ENCODE data around the gene TMEM273. TPM values are rescaled to one million over a fixed set of nuclear protein-coding genes. Genes with fewer than 3 reads are reported as not detected.
A peak's percentile ranks its signal among the peaks of the same experiment; 100 is the strongest.

The TMEM273 gene
- total RNA-seq, 4 donors from 2014 or later = 3.2 to 12.2 (median 7.1) TPM

DNA sequence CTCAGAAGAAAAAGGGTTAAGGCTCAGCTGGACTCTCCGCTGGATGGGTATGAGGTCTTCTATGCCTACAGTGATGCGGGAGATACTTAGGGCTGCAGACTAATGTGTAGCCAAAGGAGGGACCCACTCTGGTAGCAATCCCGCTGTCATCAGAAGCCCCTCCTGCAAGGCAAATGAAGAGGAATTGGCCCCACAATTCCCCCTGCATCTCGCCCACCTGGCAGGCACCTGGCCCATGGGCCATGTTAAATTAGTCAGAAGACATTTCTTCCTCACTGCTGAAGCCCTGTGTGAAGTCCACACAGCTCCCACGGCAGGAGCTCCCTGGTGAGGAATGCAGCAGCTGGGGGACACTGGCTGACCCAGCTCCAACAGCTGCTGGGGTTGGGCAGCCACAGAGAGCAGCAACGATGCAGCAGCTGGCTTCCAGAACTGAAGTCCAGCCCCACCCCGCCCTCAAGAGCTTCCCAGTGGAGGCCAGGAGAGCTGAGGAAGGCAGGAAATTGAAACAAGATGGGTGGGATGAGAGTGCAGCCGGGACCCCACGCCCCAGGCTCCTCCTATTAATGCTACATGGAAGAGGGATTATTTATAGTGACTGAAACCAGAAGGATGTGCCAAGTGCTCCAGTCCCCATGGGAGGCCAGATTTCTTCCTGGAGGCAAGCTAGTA lies 78.4 kb downstream of the TMEM273 start:
- 40 to 46% methylated on average over 9 of the region's 9 CpGs for WGBS, 2 donors
- intact Hi-C loops (cut with DNase I; ENCODE audit: low total_unique reads) = loop anchor here (5.0 kb wide), 1 partner anchor 267 kb away; no protein-coding TSS in a partner anchor
- no peak for TF ChIP-seq POLR2A (IDR thresholded peaks at IDR 0.05)
- TF ChIP-seq, protein P1, sequence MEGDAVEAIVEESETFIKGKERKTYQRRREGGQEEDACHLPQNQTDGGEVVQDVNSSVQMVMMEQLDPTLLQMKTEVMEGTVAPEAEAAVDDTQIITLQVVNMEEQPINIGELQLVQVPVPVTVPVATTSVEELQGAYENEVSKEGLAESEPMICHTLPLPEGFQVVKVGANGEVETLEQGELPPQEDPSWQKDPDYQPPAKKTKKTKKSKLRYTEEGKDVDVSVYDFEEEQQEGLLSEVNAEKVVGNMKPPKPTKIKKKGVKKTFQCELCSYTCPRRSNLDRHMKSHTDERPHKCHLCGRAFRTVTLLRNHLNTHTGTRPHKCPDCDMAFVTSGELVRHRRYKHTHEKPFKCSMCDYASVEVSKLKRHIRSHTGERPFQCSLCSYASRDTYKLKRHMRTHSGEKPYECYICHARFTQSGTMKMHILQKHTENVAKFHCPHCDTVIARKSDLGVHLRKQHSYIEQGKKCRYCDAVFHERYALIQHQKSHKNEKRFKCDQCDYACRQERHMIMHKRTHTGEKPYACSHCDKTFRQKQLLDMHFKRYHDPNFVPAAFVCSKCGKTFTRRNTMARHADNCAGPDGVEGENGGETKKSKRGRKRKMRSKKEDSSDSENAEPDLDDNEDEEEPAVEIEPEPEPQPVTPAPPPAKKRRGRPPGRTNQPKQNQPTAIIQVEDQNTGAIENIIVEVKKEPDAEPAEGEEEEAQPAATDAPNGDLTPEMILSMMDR (IDR thresholded peaks at IDR 0.05) = no peak
- peak; percentile 37 to 91 for DNase-seq (ENCODE audit: low spot score in 2 of 2)
- H3K4me3 ChIP-seq (ENCODE audit: low read depth, poor library complexity, severe bottlenecking) = no peak overlapping the region

DNA sequence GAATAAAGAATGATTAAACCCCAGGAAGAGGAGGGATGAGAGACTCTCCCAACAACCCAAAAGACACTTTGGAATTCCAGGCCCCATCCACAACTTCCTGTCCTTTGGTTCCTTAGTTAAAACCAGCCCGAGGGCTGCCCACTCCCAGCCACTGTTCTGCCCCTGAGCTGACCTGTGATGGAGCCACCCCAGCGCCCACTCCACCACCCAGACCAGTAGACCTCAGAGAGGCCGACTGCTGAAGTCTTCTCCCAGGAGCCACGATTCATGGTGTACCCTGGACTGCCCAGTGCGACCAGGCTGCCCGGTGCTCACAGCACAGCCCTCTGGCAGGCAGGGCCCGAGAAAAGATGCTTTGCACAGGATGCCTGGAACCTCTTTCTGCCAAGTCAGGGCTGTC lies 79.5 kb downstream of the TMEM273 start:
- intact Hi-C loops (cut with DNase I; ENCODE audit: low total_unique reads) = loop anchor here (5.0 kb wide), 1 partner anchor 269 kb away; no protein-coding TSS in a partner anchor
- peak in 1 of 2 donors; percentile 52 for DNase-seq (ENCODE audit: low spot score in 2 of 2)
- 91 to 92% methylated on average over 7 of the region's 7 CpGs for WGBS, 2 donors
- H3K4me3 ChIP-seq (ENCODE audit: low read depth, poor library complexity, severe bottlenecking) = no peak overlapping the region
- TF ChIP-seq, protein P1 (IDR thresholded peaks at IDR 0.05) = no peak
- TF ChIP-seq POLR2A (IDR thresholded peaks at IDR 0.05) = no peak

DNA sequence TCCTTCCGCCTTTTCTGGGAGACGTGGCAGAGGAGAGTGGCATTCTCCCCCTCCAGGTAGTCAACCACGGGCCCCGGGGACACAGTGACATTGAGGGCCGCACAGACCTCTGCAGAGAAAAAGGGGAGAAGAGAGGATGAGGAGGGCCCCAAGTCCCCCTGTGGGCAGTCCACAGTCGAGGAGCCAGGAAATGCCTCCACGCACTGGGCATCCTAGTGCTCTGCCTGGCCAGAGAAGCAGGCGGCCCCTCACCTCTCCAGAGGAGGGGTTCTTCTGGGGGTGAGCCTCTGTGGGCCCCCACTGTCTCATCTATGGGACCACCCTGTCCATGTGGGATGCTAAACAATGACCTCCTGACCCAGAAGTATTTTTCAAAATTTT lies 80.3 kb downstream of the TMEM273 start:
- peak in 1 of 2 donors; percentile 74 for DNase-seq (ENCODE audit: low spot score in 2 of 2)
- H3K4me3 ChIP-seq (ENCODE audit: low read depth, poor library complexity, severe bottlenecking) = no peak overlapping the region
- intact Hi-C loops (cut with DNase I; ENCODE audit: low total_unique reads) = loop anchor here (5.0 kb wide), 1 partner anchor 269 kb away; no protein-coding TSS in a partner anchor
- 91 to 94% methylated on average over 8 of the region's 8 CpGs for WGBS, 2 donors
- TF ChIP-seq, protein P1 (IDR thresholded peaks at IDR 0.05) = no peak
- no peak for TF ChIP-seq POLR2A (IDR thresholded peaks at IDR 0.05)

DNA sequence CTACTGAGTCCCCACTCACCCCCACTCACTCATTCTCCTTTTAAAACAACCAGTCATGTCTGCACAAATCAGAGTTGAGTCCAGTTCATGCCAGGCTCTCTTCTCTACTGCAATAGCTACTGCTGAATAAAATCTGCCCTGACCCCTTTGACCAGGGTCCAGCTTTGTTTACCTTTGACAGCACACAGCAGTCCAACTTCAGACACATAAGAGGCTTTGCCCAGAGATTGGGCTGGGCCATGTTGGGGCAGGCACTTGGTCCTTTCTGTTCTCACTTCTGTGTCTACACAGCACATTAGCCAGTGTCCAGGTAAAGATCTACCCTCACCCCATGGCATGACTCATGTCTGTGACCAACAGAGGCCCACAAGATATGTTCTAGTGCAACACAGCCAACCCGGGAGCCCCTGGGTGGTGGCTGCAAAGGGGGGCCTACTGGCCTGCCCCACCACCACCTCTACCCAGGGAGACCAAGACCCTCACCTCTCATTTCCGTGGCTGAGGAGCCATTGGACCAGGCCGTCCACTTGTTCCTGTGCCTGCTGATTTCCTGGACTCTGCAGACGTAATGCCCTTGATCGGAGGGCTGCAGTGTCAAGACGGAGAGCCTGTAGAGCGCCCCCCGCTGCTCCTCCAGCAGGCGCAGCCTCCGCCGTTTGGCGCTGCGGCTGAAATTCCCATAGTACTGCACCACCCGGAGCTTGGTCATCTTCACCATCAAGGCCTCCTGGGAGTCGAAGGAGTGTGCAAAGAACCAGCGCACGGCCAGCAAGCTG lies 80.9 kb downstream of the TMEM273 start:
- DNase-seq (ENCODE audit: low spot score in 2 of 2) = peak in 1 of 2 donors; percentile 69
- H3K4me3 ChIP-seq (ENCODE audit: low read depth, poor library complexity, severe bottlenecking) = no peak overlapping the region
- intact Hi-C loops (cut with DNase I; ENCODE audit: low total_unique reads) = loop anchor here (5.0 kb wide), 1 partner anchor 270 kb away; no protein-coding TSS in a partner anchor
- 94 to 96% methylated on average over 17 of the region's 17 CpGs for WGBS, 2 donors
- TF ChIP-seq, protein P1 (IDR thresholded peaks at IDR 0.05) = no peak
- no peak for TF ChIP-seq POLR2A (IDR thresholded peaks at IDR 0.05)

DNA sequence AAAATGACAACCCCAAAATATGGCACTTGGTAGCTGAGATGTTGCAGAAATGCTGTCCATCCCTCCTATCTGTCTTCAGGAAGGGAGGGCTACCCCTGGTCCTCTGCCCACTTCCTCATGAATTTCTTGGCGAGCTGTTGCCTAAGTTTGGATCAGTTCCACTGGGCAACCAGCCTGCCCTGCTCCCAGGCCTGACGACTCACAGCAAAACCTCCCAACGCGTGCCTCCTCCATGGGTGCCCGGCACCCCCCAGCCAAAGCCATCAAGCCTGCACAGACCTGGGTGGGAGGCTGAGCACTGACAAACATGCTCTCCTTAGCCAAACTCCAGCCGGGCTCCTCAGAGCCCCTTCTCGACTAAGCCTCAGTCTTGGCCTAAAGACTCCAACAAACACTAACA lies 81.7 kb downstream of the TMEM273 start:
- intact Hi-C loops (cut with DNase I; ENCODE audit: low total_unique reads) = loop anchor here (5.0 kb wide), 1 partner anchor 271 kb away; no protein-coding TSS in a partner anchor
- TF ChIP-seq, protein P1 (IDR thresholded peaks at IDR 0.05) = no peak
- no peak for TF ChIP-seq POLR2A (IDR thresholded peaks at IDR 0.05)
- H3K4me3 ChIP-seq (ENCODE audit: low read depth, poor library complexity, severe bottlenecking) = no peak overlapping the region
- DNase-seq (ENCODE audit: low spot score in 2 of 2) = peak in 1 of 2 donors; percentile 85
- 36 to 41% methylated on average over 7 of the region's 7 CpGs for WGBS, 2 donors

Measured in lower leg skin (tissue), 4 donors.